BJ (cell line): ENCODE data around the gene USHBP1. TPM values are rescaled to one million over a fixed set of nuclear protein-coding genes. Genes with fewer than 3 reads are reported as not detected.
A peak's percentile ranks its signal among the peaks of the same experiment; 100 is the strongest.

Source experiments
- CTCF ChIA-PET: fragments of 350-600 bp; formaldehyde crosslinking; extraction: SDS; loops from one replicate; lab custom pipeline; 2021; ENCODE audit warnings: antibody characterized with exemption, inconsistent platforms; lab: Yijun Ruan, JAX
- POLR2A ChIA-PET: fragments of 300-600 bp; sonication (Branson Sonifier 250); formaldehyde crosslinking; extraction: SDS; loops from one replicate; lab custom pipeline; 2021; ENCODE audit warnings: antibody characterized with exemption; lab: Charles Lee
- DNase-seq: peaks from one replicate; pipeline ENCODE4 v3.0.0-alpha.2; 2011; ENCODE audit warnings: low read depth
- H3K27me3 ChIP-seq: 2 replicates; pipeline ENCODE4 v1.6.0; 2011; ENCODE audit warnings: low read length; ENCODE audit not compliant: control insufficient read depth, insufficient read depth
- H3K36me3 ChIP-seq: 2 replicates; pipeline ENCODE4 v1.5.1; 2011; ENCODE audit warnings: low read length; ENCODE audit not compliant: control insufficient read depth, insufficient read depth
- H3K4me3 ChIP-seq: 2 replicates; pipeline ENCODE4 v1.5.1; 2011; ENCODE audit warnings: low read depth, mild to moderate bottlenecking, control low read depth, low read length
- CTCF ChIP-seq: IDR thresholded peaks from 2 replicates; pipeline ENCODE4 v1.5.1; 2011; ENCODE audit warnings: low read depth, mild to moderate bottlenecking, control low read depth, inconsistent platforms, low read length, moderate library complexity; ENCODE audit not compliant: insufficient read depth
- polyA plus RNA-seq: library from polyadenylated mRNA; depleted of rRNA; stranded (reverse); fragments of >200 nt; gene quantifications from 2 replicates; pipeline ENCODE4 v1.2.3, GENCODE V29; 2011; rRNA removed

Gene USHBP1
- polyA plus RNA-seq, 1 experiment = not detected

- peak; percentile 73 for TF ChIP-seq CTCF
- Histone ChIP-seq H3K36me3 (peaks cover 66% of the 10 kb centered on the region), H3K4me3 (no peak overlapping the region), H3K27me3 (no peaks in the 10 kb centered on the region)
- POLR2A ChIA-PET = no interaction called here
- CTCF ChIA-PET = interaction anchor here (0.7 to 3.3 kb wide), 6 partner anchors 10 to 136 kb away, joined by 3 to 24 read pairs (median 5); partner anchors contain the start of genes ANKLE1 and USE1
- no peak for DNase-seq
These were observed 59.1 kb downstream of the USHBP1 start for GRCh38 chr19:17205237-17206140.

- CTCF ChIA-PET = no interaction called here
- POLR2A ChIA-PET = no interaction called here
- Histone ChIP-seq H3K4me3 (no peak overlapping the region), H3K27me3 (no peaks in the 10 kb centered on the region), H3K36me3 (peaks cover 61% of the 10 kb centered on the region)
- TF ChIP-seq CTCF = no peak
- no peak for DNase-seq
These were observed 61.8 kb downstream of the USHBP1 start for GRCh38 chr19:17202713-17203112.

GRCh38 chr19:17202249-17202648 is 62.3 kb downstream of the USHBP1 start:
- Histone ChIP-seq H3K27me3 (no peaks in the 10 kb centered on the region), H3K4me3 (no peak overlapping the region), H3K36me3 (peaks cover 65% of the 10 kb centered on the region)
- no peak for TF ChIP-seq CTCF
- ChIA-PET CTCF (no interaction called here), POLR2A (no interaction called here)
- DNase-seq = no peak

GRCh38 chr19:17200408-17201079 is 64.0 kb downstream of the USHBP1 start:
- Histone ChIP-seq H3K36me3 (peaks cover 55% of the 10 kb centered on the region), H3K4me3 (no peak overlapping the region), H3K27me3 (no peaks in the 10 kb centered on the region)
- ChIA-PET CTCF (interaction anchor here (0.7 to 1.0 kb wide), 2 partner anchors 8 to 11 kb away, joined by 3 read pairs; no protein-coding TSS in a partner anchor), POLR2A (no interaction called here)
- no peak for TF ChIP-seq CTCF
- DNase-seq = no peak

Other genes starting within 250 kb of the USHBP1 start
- 0.89 and 1.1 TPM in 2 replicates for gene CPAMD8, start 237.9 kb downstream of the USHBP1 start, polyA plus RNA-seq
- 11.0 and 14.0 TPM in 2 replicates for gene HAUS8, start 189.3 kb downstream of the USHBP1 start, polyA plus RNA-seq
- 26.5 and 40.8 TPM in 2 replicates for gene MYO9B, start 189.0 kb downstream of the USHBP1 start, polyA plus RNA-seq
- 27.9 and 29.7 TPM in 2 replicates for gene USE1, start 49.4 kb downstream of the USHBP1 start, polyA plus RNA-seq
- gene OCEL1, start 38.5 kb downstream of the USHBP1 start, polyA plus RNA-seq = 8.1 and 10.0 TPM in 2 replicates
- 26.1 and 28.0 TPM in 2 replicates for gene NR2F6, start 18.8 kb downstream of the USHBP1 start, polyA plus RNA-seq
- 90.1 and 122 TPM in 2 replicates for gene BABAM1, start 2.7 kb upstream of the USHBP1 start, polyA plus RNA-seq
- 0.18 and 0.38 TPM in 2 replicates for gene ANKLE1, start 17.2 kb upstream of the USHBP1 start, polyA plus RNA-seq
- gene ABHD8, start 38.7 kb upstream of the USHBP1 start, polyA plus RNA-seq = 7.1 and 11.0 TPM in 2 replicates
- 19.9 and 26.3 TPM in 2 replicates for gene MRPL34, start 41.1 kb upstream of the USHBP1 start, polyA plus RNA-seq
- gene DDA1, start 44.8 kb upstream of the USHBP1 start, polyA plus RNA-seq = 52.7 and 55.6 TPM in 2 replicates
- 1.3 and 1.9 TPM in 2 replicates for gene ANO8, start 70.1 kb upstream of the USHBP1 start, polyA plus RNA-seq
- 4.9 and 6.3 TPM in 2 replicates for gene GTPBP3, start 72.8 kb upstream of the USHBP1 start, polyA plus RNA-seq
- gene PLVAP, start 112.6 kb upstream of the USHBP1 start, polyA plus RNA-seq = not detected in 2 replicates
- not detected in 2 replicates for gene CCDC194, start 129.5 kb upstream of the USHBP1 start, polyA plus RNA-seq
- 4.5 and 6.4 TPM in 2 replicates for gene BST2, start 140.9 kb upstream of the USHBP1 start, polyA plus RNA-seq
- 29.4 and 47.3 TPM in 2 replicates for gene MVB12A, start 155.3 kb upstream of the USHBP1 start, polyA plus RNA-seq
- gene TMEM221, start 183.9 kb upstream of the USHBP1 start, polyA plus RNA-seq = 0.09 and 0.11 TPM in 2 replicates
- not detected in 2 replicates for gene NXNL1, start 196.2 kb upstream of the USHBP1 start, polyA plus RNA-seq
- 12.0 and 18.8 TPM in 2 replicates for gene SLC27A1, start 205.8 kb upstream of the USHBP1 start, polyA plus RNA-seq
- 73.4 and 89.2 TPM in 2 replicates for gene PGLS, start 246.9 kb upstream of the USHBP1 start, polyA plus RNA-seq